ENCODE data around the gene TLE6.
"Not testable (repeated sequence)": the region's sequence is repeated elsewhere in the genome, so short reads cannot be mapped to it uniquely, and the experiment has no call there.

The TLE6 gene

DNA sequence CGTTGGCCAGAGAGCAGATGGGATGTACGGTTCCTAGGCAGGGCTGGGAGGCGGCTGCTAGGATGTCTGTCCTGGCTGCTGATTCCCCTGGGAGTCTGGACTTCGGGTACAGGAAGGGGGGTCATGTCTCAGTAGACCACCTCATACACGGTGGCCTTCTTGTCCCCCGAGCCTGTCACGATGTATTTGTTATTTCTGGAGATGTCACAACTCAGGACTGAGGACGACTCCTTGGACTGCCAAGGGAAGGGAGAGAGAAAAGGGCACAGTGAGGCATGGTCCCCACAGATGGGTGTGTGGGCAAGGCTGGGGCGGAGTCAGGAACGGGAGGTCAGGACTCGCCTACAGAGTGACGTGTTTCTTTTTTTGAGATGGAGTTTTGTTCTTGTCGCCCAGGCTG lies 20.4 kb downstream of the TLE6 start:
- DNase-seq (ENCODE audit: insufficient read length, low spot score) (no peak), FAIRE-seq (no peak)

DNA sequence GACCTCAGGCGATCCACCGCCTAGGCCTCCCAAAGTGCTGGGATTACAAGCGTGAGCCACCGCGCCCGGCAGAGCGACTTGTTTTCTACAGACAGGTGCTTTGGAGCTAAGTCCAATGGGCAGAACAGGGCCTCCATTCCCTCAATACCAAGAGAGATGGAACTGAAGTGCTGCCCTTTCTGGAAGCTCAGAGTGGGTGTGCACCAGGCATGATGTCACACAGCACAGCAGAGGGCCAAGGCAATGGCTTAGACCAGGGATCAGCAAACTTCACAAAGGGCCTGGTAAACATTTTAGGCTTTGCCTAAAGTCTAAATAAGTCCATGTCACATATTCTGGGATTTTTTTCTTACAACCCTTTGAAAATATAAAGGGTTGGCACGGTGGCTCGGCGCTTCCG lies 21.3 kb downstream of the TLE6 start:
- no peak for DNase-seq (ENCODE audit: insufficient read length, low spot score)
- FAIRE-seq = no peak

DNA sequence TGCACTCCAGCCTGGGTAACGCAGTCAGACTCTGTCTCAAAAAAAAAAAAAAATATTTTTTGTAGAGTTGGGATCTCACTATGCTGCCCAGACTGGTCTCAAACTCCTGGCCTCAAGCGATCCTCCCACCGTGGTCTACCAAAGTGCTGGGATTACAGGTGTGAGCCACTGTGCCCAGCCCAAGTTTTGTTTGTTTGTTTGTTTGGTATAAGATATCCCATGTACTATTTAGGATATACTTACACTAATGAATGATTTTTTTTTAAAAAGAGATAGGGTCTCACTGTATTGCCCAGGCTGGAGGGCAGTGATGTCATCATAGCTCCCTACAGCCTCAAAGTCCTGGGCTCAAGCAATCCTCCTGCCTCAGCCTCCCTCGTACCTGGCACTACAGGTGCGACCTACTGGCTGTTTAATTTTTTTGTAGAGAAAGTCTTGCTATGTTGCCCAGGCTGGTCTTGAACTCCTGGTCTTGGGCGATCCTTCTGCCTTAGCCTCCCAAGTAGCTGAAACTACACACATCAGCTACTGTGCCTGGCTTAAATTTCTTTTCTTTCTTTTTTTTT lies 24.0 kb downstream of the TLE6 start:
- FAIRE-seq (no peak), DNase-seq (ENCODE audit: insufficient read length, low spot score) (no peak)

DNA sequence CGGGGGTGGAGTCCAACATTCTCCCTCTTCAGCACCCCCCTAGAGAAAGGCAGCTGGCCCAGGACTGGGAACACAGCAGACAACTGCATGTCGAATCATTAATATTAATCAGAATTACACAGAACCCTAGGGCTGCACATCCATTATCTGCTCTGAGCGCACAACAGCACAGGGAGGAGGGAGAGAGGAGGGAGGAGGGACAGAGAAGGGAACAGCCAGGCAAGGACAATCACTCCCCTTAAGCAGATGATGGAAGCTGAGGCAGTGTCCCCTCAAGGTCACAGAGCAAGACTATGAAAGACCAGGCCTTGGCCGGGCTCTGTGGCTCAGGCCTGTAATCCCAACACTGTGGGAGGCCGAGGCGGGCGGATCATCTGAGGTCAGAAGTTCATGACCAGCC lies 25.7 kb downstream of the TLE6 start:
- FAIRE-seq (no peak), DNase-seq (ENCODE audit: insufficient read length, low spot score) (no peak)

DNA sequence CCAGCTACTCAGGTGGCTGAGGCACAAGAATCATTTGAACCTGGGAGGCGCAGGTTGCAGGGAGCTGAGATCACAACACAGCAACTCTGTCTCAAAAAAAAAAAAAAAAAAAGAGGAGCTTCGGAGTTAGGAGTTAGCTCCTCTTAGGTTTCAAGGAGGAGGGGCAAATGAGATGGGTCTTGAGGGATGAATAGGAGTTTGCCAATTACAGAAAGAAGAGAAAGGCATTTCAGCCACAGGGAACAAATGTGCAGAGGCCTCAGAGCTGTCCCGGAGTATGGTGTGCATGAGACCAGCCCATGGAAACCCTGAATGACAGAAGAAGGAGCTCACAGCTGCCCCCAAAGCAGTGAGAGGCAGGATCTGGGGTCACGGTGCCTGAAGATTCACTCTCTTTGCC lies 27.2 kb downstream of the TLE6 start:
- DNase-seq (ENCODE audit: insufficient read length, low spot score) (no peak), FAIRE-seq (no peak)

DNA sequence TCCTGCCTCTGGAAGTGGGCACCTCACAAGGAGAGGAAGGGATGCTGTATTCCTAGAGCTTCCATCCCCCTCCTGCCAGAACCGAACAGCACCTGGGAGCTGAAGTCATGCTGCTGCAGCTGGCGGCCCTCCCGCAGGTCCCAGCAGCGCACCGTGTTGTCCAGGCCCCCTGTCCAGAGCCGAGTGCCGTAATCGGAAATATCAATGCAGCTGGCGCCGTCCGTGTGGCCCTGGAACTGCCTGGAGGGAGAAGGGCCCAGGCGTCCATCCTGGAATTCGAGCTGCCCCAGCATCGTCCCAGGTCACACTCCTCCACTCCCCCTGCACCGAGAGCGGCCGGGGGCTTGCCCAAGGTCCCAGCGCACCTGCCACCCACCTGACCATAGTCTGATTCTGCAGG lies 28.0 kb downstream of the TLE6 start:
- no peak for DNase-seq (ENCODE audit: insufficient read length, low spot score)
- no peak for FAIRE-seq

DNA sequence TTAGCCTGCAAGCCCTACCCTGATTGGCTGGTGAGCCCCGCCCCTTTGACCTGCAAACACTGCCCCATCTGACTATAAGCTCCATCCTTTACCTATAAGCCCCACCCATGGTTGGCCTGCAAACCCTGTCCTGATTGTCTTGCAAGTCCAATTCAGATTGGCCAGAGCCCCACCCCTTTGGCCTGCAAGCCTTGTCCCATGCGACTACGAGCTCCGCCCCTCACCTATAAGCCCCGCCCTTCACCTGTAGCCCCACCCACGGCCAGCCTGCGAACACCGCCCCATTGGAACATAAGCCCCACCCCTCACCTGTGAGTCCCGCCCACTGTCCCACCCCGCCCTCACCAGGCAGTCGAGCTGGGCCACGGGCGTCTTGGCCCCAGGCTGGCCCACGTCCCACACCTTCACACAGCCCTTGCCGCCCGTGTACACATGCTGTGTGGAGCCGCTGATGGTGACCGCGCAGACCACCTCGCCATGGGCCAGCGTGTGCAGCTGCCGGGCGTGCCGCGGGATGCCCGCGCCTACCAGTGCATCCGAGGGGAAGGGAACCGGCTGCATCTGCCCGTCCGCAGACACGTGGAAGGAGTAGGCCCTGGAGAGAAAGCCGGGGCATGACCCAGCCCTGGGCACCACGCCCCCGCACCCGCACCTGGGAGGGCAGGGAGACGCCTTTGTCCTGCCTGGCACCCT lies 28.9 kb downstream of the TLE6 start:
- DNase-seq (ENCODE audit: insufficient read length, low spot score) (no peak), FAIRE-seq (no peak)

DNA sequence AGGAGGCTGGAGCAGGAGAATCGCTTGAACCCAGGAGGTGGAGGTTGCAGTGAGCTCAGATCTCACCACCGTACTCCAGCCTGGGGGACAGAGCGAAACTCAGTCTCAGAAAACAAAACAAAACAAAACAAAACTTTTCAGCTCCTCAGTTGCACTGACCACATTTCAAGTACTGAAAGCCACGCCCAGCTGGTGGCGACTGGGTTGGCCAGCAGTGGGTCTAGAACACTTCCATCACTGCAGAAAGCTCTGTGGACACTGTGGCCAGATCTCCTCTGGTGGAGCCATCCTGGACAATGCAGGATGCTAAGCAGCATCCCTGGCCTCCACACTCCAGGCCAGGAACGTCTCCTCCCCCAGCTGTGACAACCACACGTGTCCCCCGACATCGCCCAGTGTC lies 30.6 kb downstream of the TLE6 start:
- DNase-seq (ENCODE audit: insufficient read length, low spot score) (no peak), FAIRE-seq (no peak)

DNA sequence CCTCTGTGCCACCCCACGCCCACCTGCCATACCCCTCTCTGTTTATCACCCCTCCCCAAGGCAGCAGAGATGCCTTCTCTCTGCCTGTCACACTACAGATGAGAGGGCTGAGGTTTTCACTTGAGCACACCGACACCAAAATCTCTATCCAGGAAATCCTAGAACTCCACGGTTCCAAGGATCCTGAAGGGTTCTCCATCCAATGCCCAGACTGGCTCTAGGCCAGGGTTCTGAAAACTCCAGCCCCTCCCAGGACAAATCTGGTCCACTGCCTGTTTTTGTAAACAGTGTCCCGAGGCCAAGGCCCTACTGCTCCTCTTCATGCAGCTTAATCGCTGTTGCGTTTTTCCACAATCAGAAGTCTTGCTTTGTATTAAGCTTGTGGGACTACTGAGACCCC lies 31.6 kb downstream of the TLE6 start:
- DNase-seq (ENCODE audit: insufficient read length, low spot score) = no peak
- no peak for FAIRE-seq

DNA sequence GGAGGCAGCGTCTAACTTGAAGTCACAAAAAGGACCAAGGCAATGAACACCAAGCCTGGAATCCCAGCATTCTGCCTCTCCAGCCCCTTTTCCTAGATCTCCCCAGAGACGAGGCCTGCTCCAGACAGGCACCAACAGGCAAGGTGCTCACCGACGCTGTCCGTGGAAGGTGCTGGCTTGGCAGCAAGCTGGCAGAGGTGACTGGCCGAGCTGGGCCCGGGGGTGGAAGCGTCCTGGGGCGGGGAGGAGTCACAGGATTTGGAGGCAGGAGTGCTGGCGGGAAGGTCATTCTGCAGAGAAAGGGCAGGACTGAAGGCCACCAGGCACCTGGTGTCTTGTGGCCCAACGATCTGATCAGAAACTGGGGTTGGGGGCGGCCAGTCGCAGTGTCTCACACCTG lies 33.5 kb downstream of the TLE6 start:
- no peak for FAIRE-seq

DNA sequence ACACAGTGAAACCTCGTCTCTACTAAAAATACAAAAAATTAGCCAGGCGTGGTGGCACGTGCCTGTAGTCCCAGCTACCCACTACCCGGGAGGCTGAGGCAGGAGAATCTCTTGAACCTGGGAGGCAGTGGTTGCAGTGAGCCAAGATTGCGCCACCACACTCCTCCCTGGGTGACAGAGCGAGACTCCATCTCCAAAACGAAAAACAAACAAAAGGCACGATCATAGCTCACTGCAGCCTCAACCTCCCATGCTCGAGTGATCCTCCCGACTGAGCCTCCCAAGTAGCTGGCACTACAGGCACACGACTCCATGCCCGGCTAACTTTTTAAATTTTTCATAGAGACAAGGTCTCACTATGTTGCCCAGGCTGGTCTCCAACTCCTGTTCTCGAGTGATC lies 34.7 kb downstream of the TLE6 start:
- FAIRE-seq; DNase-seq (ENCODE audit: insufficient read length, low spot score): not testable (repeated sequence)

More for the DNA sequence above, 33.5 kb downstream of the TLE6 start:
- DNase-seq (ENCODE audit: insufficient read length, low spot score) = no peak

DNA sequence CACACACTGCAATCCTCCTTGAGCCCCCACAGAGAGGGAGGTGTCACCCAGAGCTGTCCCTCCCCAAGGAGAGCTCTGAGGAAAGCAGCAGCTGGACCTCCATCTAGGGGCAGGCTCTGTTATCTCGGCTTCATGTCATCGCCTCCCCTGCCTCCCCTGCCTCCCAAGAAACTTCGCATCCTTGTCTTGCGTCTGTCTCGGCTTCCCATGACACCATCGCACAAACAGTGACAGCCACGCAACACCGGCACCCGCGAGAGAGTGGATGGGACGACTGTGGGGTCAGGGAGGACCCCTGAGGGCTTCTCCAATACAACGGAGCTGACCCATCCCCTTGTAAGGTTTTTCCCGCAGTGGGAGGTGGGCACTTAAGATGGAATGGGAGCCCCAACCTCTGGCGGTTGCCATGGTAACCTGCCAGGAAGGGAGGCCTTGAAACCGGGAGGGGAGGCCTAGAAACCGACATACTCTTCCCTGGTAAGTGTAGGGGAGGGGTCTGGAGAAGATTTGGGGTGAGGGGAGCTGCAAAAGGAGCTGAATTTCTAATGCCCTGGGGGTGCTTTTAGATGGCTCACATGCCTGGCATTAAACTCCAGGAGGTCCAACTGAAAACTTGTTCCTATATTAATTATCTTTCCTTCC lies 35.4 kb downstream of the TLE6 start:
- FAIRE-seq = no peak
- no peak for DNase-seq (ENCODE audit: insufficient read length, low spot score)

DNA sequence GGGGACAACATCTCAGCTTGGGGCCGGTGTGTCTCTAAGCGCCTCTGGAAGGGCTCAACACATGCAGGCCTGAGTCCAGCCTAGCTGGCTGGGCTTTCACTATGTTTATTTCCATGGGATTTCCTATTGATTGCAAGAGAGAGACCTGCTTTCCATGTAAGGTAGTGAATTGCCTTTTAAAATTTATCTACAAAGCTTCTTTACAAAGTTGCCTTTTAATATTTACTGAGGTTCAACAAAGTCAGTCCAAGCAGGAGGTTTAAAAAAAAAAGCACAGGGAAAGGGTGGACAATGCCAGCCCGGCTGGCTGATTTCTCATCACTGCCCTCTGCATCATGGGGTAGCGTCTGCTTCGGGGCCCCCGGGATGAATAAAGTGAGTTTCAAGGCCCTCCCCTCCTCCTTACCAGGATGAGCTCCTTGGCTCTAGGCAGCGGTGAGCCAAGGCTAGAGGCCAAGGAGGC lies 35.9 kb downstream of the TLE6 start:
- no peak for FAIRE-seq
- no peak for DNase-seq (ENCODE audit: insufficient read length, low spot score)

DNA sequence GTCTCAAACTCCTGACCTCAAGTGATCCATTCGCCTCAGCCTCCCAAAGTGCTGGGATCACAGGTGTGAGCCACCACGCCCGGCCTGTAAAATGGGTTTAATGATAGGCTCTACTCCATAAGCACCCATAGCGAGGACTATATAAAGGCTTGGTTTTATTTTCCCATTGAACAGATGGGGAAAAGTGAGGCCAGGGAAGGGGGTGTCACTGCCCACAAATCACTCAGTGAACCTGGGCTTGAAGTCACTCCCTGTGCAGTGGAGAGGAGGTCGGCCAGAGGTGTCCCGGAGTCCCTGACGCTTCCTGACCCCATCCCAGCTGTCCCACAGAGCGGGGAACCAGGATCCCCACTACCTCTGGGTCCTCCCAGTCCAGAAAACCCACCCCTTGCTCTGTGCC lies 36.8 kb downstream of the TLE6 start:
- DNase-seq (ENCODE audit: insufficient read length, low spot score) (no peak), FAIRE-seq (no peak)

DNA sequence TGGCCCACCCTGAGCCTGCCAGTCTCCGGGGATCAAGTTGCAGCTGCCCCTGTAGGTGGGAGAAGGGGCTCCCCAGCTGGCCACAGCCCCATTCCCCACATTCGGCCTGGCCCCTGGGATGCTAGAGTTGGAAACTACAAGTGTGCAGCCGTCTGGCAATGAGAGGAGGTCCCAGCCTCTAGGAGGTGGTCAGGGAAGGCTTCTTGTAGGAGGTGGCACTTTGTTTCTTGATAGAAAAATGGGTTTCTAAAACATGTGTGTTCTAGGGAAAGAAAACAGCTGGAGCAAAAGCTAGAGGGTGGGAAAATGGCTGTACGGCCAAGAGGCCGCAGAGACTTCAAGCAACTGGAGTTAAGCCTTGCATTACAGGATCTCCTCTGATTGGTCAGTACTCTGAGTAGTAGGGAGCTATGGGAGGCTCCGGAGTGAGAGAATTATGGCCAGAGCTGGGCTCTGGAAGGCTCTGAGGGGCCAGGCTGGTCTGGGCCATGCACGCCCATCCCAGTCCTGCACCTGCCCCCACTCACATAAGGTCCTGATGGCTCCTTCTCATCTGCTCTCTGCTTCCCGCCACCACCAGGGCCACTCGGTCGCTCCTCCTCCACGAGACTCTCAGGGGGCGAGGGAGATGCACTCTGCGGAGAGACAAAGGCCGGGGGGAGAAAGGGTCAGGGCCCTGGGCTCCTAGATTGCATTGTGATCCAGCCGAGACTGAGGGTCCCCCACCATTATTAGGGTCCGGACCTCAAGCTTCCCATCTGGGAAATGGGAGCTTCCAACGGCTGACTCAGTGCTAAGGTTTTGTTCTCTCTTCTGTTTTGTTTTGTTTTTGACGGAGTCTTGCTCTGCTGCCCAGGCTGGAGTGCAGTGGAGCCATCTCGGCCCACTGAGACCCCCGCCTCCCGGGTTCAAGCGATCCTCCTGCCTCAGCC lies 38.0 kb downstream of the TLE6 start:
- FAIRE-seq = no peak
- DNase-seq (ENCODE audit: insufficient read length, low spot score) = no peak

DNA sequence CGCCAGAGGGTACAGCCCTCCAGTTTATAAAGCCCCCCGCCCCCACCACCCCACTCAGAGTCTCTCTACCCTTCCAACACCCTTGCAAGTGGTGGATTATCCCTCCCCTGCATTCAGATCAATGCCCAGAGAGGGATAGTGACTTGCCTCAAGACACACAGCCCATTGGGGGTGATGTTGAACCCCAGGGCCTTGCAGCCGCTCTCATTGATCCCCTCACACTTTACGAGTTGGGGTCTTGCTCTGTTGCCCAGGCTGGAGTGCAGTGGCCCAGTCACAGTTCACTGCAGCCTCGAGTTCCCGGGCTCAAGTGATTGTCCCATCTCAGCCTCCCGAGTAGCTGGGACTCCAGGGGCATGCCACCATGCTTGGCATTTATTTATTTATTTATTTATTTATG lies 40.6 kb downstream of the TLE6 start:
- no peak for DNase-seq (ENCODE audit: insufficient read length, low spot score)
- FAIRE-seq = no peak

DNA sequence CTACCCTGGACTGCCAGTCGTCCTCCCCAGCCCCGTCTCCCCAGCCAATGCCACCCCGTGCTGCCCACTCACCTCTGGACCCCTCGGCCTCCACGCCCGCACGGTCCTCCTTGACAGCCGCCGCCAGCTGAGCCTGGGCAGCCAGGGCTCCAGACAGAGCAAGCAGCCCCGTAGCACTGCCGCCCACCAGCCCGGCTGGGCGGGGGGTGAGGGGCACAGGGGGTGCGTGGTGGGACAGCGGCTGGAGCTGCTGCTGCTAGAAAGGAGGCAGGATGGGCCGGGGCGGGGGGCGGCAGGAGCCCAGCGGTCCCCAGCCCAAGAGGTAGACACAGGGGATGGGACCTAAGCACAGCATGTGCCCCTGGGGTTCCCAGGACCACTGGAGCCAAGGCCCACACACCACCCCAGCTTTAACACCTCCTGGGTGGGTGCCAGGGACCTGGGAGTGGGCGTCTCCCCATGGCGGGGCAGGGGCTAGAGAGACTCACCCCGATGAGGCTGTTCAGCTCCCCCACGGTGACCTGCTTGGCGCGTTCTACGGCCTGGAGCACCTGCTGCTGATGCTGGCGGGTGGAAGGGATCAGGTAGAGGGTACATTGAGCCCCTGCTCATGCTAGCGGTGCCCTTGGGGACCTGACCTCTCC lies 42.0 kb downstream of the TLE6 start:
- no peak for FAIRE-seq
- no peak for DNase-seq (ENCODE audit: insufficient read length, low spot score)

DNA sequence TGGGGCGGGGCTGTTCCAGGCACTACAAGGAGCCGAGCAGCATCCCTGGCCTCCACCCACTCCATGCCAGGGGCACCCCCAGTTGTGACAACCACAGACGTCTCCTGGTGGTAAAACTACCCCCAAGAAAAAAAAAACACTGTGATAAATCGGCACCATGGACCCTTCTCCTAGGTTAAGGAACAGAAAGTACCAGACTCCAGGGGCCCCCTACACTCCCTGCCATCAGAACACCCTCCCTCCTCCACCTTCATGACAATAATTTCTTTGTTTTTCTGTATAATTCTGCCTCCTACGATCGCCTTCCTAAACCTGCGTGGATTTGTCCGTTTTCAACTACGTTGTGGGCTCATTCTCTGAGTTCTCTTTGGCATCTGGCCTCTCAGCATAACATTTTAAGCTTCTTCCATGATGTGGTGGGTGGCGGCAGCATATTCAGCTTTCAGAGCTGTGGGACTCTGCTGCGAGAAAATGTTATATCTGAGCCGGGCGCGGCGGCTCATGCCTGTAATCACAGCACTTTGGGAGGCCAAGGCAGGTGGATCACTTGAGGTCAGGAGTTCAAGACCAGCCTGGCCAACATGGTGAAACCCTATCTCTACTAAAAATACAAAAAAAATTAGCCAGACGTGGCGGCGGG lies 43.1 kb downstream of the TLE6 start:
- DNase-seq (ENCODE audit: insufficient read length, low spot score) (no peak), FAIRE-seq (no peak)

DNA sequence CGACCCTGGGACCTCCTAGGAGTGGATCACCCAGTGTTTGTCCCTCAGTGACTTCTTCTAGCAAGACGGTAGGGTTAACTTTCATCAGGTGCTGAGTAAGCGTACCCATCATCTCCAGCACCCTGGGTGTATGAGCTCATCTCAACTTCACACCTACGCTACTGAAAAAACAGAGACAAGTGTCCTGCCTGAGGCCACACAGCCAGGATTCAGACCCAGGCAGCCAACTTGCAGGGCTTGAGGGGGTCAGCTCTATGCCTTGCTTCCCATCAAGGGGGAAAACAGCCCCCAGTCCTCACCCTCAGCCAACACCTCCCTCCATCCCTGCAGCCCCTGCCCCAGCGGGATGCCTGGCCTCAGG lies 47.1 kb downstream of the TLE6 start:
- DNase-seq (ENCODE audit: insufficient read length, low spot score) = no peak
- no peak for FAIRE-seq

DNA sequence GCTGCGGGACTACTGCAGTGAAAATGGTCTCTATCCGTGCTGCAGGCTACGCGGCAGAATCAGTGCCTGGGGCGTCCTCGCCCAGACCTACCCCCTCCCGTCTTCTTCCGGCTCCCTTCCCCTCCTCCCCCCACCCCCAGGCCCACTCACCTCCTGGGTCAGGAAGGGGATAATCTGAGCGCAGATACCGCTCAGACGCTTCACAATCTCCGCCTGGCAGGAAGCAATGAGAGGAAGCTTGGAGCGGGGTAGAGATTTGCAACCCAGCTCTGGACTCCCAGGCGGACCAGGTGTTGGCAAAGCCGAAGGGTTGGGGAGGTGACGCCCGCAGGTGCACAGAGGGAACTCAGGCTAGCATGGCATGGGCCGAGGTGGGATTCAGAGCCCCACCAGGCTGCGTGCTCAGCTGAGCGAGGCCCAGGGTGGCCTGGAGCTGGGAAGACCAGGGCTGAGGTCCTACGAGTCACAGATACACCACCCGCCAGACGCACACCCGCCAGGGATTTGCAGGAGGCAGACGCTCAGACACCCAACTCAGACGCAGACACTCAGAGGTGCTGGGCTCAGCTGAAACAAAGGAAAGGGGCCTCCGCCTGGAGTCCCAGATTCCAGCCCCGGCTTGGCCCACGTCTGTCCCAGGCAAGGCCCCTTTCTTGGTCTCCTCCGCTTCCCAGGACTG lies 47.6 kb downstream of the TLE6 start:
- no peak for DNase-seq (ENCODE audit: insufficient read length, low spot score)
- no peak for FAIRE-seq
